ENCODE measurements around the gene DUS4L. TPM values are rescaled to one million over a fixed set of nuclear protein-coding genes. Genes with fewer than 3 reads are reported as not detected.
A peak's percentile ranks its signal among the peaks of the same experiment; 100 is the strongest.

Gene DUS4L
- total RNA-seq, 2 experiments from 2014 or later = 17.4 to 17.9 TPM

DNA sequence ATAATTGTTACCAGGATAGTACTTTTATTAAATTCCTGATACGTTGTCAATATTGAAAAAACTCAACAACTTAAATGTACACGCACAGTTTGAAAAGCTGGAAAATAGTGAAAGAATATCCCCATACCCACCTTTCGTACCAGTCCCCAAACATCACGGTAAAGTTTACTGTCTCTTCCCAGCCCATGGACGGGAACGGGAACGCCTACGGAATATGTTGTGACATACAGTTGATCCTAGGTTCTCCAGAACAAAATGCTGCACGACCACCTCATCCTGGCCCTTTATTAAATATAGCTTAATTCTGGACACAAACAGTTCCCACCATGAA lies 15.7 kb downstream of the DUS4L start:
- peaks cover 21% of the 10 kb centered on the region for H3K4me1 Mint-ChIP-seq (ENCODE audit: low read depth)
- no peak for DNase-seq
- no peaks in the 10 kb centered on the region for H3K9me3 Mint-ChIP-seq
- ATAC-seq = peak; percentile 5
- intact Hi-C loops (cut with micrococcal nuclease) = no loop called here
- ChIA-PET CTCF (no interaction called here), POLR2A (interaction anchor here (0.8 to 1.3 kb wide), 2 partner anchors 16 to 163 kb away, joined by 4 to 7 read pairs; partner anchors contain the start of genes COG5 and DUS4L)
- no peaks in the 10 kb centered on the region for H3K27me3 Mint-ChIP-seq
- peaks cover 13% of the 10 kb centered on the region for H3K36me3 Mint-ChIP-seq (ENCODE audit: low read depth)
- peak overlapping the region; percentile 87 for H3K4me3 Mint-ChIP-seq
- TF ChIP-seq, protein P1, sequence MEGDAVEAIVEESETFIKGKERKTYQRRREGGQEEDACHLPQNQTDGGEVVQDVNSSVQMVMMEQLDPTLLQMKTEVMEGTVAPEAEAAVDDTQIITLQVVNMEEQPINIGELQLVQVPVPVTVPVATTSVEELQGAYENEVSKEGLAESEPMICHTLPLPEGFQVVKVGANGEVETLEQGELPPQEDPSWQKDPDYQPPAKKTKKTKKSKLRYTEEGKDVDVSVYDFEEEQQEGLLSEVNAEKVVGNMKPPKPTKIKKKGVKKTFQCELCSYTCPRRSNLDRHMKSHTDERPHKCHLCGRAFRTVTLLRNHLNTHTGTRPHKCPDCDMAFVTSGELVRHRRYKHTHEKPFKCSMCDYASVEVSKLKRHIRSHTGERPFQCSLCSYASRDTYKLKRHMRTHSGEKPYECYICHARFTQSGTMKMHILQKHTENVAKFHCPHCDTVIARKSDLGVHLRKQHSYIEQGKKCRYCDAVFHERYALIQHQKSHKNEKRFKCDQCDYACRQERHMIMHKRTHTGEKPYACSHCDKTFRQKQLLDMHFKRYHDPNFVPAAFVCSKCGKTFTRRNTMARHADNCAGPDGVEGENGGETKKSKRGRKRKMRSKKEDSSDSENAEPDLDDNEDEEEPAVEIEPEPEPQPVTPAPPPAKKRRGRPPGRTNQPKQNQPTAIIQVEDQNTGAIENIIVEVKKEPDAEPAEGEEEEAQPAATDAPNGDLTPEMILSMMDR (IDR thresholded peaks at IDR 0.05) = no peak
- peak overlapping the region; percentile 88 for H3K27ac Mint-ChIP-seq

DNA sequence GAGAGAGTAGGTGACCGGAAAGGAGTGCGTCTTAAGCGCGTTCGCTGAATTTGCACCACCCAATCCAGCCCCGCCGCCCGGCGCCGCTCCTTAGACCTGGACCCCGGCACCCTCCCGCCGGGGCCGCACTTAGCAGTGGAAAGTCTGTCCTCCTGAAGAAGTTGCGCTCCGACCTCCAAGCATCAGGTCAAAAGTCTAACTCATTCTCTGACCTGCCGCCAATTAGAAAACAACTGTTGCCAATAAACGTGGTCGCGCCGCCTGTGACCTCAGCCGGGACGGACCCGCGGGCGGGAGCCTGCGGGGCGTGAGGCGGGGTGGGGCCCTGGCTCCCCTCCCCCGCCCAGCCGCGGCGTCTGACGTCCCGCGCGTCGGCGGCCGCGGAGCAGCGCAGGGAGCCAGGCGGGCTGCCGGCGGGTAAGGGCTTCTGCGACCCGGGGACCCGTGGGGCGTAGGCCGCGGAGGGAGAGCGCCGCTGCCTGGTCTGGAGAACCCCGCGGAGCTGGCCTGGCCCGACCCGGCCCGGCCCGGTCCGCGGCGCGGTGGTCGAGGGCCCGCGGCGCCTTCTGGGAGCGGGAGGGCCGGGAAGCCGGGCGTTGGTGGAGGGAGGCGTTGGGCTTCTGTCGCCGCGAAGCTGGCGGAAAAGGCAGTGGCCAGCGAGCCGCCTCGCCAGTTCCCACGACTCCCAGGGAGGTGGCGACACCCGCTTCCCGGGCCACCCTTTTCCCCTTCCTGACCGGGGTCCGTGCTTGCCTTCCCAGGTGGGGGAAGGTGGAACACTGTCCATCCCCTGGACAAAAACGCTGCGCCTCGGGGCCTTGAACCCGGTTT lies 16.3 kb downstream of the DUS4L start, which contains the start of gene BCAP29:
TSS of gene BCAP29 (plus strand) at position 362 of the 831 bp plus-strand sequence. CDS start 527 bp downstream, outside the sequence.
- CTCF ChIA-PET = interaction anchor here (0.8 kb wide), 1 partner anchor 15 kb away, joined by 3 read pairs; no protein-coding TSS in a partner anchor
- peak within 1 kb of the TSS; percentile 88 for H3K27ac Mint-ChIP-seq
- peaks cover 21% of the 10 kb centered on the region for H3K4me1 Mint-ChIP-seq (ENCODE audit: low read depth)
- TF ChIP-seq, protein P1 (IDR thresholded peaks at IDR 0.05) = no peak
- H3K4me3 Mint-ChIP-seq = peak within 1 kb of the TSS; percentile 87
- peak; percentile 98 for ATAC-seq
- DNase-seq = peak; percentile 73
- H3K27me3 Mint-ChIP-seq = no peaks in the 10 kb centered on the region
- peaks cover 13% of the 10 kb centered on the region for H3K36me3 Mint-ChIP-seq (ENCODE audit: low read depth)
- no peaks in the 10 kb centered on the region for H3K9me3 Mint-ChIP-seq
- POLR2A ChIA-PET = interaction anchor here (0.8 to 1.3 kb wide), 2 partner anchors 16 to 162 kb away, joined by 4 to 7 read pairs; partner anchors contain the start of genes COG5 and DUS4L
- intact Hi-C loops (cut with micrococcal nuclease) = loop anchor here (2.0 to 10.0 kb wide), 2 partner anchors 79 to 145 kb away; no protein-coding TSS in a partner anchor

DNA sequence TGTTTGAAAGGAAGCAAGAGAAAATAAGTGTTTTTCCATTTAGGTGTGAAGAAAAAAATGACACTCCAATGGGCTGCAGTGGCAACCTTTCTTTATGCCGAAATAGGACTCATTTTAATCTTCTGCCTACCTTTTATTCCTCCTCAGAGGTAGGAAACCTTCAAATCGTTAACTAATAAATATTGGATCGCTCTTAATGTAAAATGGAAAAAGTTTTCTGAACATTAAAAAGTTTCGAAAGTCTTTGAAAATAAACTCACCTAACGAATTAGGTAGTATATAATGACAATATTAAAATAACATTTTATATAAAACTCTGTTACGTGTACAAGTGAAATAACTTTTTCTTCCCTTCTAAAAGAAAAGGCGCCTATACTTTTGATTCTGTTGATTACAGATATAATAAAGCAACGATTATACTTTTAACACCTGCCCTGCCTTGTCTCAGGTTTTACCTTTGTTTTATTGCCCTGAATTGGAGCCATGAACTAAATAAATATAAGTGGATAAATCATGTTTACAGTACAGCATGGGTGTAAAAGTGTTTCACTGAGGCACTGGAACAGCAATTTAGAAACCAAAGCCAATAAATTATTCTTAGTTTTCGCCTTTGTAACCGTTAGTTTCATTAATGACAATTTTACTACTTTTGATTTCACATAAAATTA lies 17.1 kb downstream of the DUS4L start:
- intact Hi-C loops (cut with micrococcal nuclease) = loop anchor here (2.0 to 10.0 kb wide), 2 partner anchors 78 to 144 kb away; no protein-coding TSS in a partner anchor
- H3K4me3 Mint-ChIP-seq = peak overlapping the region; percentile 87
- TF ChIP-seq, protein P1 (IDR thresholded peaks at IDR 0.05) = no peak
- CTCF ChIA-PET = interaction anchor here (0.8 kb wide), 1 partner anchor 16 kb away, joined by 3 read pairs; no protein-coding TSS in a partner anchor
- H3K36me3 Mint-ChIP-seq (ENCODE audit: low read depth) = peaks cover 17% of the 10 kb centered on the region
- POLR2A ChIA-PET = interaction anchor here (1.5 kb wide), 1 partner anchor 21 kb away, joined by 4 read pairs; no protein-coding TSS in a partner anchor
- no peak for ATAC-seq
- H3K9me3 Mint-ChIP-seq = no peaks in the 10 kb centered on the region
- peak overlapping the region; percentile 57 for H3K27ac Mint-ChIP-seq
- H3K27me3 Mint-ChIP-seq = no peaks in the 10 kb centered on the region
- no peak for DNase-seq
- peaks cover 21% of the 10 kb centered on the region for H3K4me1 Mint-ChIP-seq (ENCODE audit: low read depth)

DNA sequence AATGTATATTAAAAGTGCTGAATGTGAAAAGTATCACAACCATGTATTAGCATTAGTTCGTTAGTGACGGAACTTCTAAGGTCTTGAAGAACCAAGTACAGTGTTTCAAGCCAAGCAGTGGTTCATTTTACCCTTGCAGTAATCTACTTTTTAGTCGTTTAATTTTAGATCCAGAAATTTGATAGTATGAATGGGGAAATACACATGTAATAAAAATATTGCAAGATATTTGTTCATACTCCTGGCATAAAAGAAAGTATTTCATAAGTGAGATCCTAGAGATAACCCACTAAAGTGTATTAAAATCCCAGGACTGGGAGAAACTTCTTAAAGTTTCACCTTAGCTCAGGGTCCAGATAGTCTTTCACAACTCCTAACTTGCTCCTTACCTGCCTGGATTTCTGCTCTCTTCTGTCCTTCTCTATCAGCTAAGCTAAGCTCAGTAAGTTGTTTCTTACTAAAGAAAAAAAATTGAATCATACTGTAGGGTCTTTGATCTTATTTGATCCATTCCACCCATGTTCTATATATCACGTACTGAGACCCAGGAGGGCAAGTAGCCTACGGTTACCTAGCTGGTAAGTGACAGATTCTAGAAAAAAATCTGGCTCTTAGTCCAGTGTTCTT lies 17.7 kb downstream of the DUS4L start:
- no peak overlapping the region for H3K27ac Mint-ChIP-seq

More for the DNA sequence above, 17.7 kb downstream of the DUS4L start:
- intact Hi-C loops (cut with micrococcal nuclease) = loop anchor here (2.0 to 10.0 kb wide), 2 partner anchors 77 to 143 kb away; no protein-coding TSS in a partner anchor
- peak overlapping the region; percentile 87 for H3K4me3 Mint-ChIP-seq
- ATAC-seq (no peak), DNase-seq (no peak)
- TF ChIP-seq, protein P1 (IDR thresholded peaks at IDR 0.05) = no peak
- H3K36me3 Mint-ChIP-seq (ENCODE audit: low read depth) = peaks cover 20% of the 10 kb centered on the region
- H3K9me3 Mint-ChIP-seq = no peaks in the 10 kb centered on the region
- H3K4me1 Mint-ChIP-seq (ENCODE audit: low read depth) = peaks cover 21% of the 10 kb centered on the region
- POLR2A ChIA-PET = interaction anchor here (1.5 to 1.8 kb wide), 2 partner anchors 18 to 22 kb away, joined by 4 to 9 read pairs; partner anchors contain the start of genes COG5 and DUS4L
- no peaks in the 10 kb centered on the region for H3K27me3 Mint-ChIP-seq
- CTCF ChIA-PET = no interaction called here

All from activated CD8-positive, alpha-beta T cell treated with anti-CD3 and anti-CD28 coated beads for 36 hours (primary cell).